NCI-H146 (cell line): ENCODE measurements around the gene BCL2L1.
"Not testable (repeated sequence)": the region's sequence is repeated elsewhere in the genome, so short reads cannot be mapped to it uniquely, and the experiment has no call there.

ENCODE experiments used
- DNase-seq: peaks from one replicate; lab custom pipeline; 2025; lab: John Stamatoyannopoulos, UW

The BCL2L1 gene

DNA sequence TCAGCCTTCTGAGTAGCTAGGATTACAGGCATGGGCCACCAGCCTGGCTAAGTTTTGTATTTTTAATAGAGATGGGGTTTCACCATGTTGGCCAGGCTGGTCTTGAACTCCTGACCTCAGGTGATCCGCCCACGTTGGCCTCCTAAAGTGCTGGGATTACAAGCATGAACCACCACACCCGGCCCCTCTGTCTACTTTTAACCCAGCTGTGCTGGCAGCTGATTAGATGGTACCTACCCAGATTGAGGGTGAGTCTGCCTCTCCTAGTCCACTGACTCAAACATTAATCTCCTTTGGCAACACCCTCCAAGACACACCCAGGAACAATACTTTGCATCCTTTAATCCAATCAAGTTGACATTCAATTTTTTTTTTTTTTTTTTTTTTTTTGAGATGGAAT, 74.6 kb downstream of the BCL2L1 start:
- DNase-seq = not testable (repeated sequence)

DNA sequence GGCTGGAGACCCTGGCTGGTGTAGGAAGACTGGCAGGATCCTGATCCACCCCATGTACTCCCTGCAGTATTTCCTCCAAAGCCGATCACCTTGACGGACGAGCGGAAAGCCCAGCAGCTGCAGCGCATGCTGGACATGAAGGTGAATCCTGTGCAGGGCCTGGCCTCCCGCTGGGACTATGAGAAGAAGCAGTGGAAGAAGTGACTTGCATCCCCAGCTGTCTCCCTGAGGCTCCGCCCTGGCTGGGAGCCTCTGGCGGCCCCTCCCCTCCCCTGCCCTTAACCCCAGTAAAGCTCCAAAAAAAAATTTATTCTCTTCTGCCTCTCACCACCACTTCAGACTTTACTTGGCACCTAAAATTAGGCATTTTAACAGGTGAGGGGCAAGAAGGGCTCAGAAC, 78.0 kb downstream of the BCL2L1 start:
- DNase-seq = peak; percentile 84

DNA sequence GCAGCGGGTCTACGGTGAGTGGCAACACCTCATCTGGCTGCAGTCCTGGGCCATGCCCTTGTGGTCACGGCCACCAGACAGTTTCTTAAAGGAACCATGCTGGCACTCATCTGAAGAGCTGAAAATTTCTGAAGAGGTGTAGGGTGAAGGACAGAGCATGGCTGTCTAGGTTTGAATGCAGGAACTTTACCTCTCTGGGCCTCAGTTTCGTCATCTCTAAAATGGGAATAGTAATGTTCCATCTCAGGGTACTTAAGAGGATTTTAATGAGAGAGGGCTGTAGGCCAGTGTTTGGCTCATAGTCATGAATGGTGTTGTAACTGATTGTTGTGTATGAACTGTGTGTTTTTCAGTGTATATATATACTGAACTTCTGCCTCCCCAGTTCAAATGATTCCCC, 79.1 kb downstream of the BCL2L1 start:
- no peak for DNase-seq

DNA sequence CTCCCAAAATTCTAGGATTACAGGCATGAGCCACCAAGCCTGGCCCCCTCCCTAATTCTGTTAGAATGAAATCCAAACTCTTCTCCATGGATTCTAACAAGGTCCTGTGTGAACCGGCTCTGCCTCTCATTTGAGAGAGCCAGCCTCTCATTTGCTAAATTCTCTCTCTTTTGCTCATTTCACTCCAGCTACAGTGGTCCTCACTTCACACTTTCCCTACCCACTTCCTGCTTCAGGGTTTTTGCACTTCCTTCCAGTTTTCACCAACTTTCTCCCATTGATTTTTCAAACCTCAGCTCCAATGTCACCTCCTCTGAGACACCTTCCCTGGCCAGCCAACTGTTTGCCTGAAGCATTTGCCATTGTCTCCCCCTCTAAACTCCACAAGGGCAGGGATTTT, 79.8 kb downstream of the BCL2L1 start:
- DNase-seq = no peak

DNA sequence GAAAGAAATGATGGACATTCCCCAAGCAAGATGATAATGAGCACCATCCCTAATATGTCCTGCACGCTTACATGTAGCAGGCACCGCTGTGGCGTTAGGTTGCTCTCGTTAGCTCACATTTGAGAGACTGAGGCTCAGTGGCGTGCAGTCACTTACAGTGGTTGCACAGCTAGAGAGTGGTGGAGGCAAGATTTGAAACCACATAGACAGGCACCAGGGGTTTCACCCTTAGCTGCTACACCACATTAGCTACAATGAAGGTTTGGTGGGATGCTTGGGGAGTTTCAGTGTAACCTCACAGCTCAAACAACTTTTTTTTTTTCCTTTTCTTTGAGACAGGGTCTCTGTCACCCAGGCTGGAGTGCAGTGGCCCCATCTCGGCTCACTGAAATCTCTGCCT, 81.3 kb downstream of the BCL2L1 start:
- no peak for DNase-seq

DNA sequence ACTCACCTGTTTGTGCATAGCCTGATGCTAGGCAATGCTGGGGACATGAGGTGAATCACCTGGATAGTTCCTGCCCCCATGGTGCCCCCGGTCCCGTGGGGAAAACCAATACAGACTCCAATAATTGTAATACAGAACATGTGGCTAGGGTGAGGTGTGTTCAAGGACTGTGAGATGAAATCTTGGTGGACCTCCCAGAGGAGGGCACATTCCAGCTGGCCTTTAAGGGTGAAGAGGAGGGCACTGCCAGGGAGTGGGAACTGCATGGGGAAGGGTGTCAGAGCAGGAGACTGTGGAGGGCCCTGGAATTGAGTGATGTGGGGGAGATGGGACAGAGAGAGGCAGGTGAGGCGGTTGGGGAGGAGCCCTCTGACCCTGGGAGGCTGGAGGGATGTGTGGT, 82.4 kb downstream of the BCL2L1 start:
- DNase-seq = no peak

DNA sequence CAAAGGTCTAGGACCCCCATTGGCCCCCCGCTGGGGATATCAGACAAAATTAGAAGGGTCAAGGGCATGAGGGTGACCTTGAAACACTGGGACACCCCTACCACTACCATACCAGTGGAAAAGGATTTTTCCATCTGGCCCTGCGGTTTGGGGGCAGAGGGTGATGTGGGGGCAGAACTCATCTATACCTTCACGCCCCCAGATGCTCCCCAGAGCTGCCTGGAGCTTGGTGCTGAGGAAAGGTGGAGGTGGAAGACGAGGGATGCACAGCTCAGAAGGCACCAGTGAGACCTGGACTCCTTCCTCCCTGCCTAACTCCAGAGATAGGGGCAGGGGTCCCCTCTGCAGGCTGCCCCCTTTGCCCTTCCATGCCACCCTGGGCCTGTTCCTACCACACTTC, 83.9 kb downstream of the BCL2L1 start:
- DNase-seq = no peak

DNA sequence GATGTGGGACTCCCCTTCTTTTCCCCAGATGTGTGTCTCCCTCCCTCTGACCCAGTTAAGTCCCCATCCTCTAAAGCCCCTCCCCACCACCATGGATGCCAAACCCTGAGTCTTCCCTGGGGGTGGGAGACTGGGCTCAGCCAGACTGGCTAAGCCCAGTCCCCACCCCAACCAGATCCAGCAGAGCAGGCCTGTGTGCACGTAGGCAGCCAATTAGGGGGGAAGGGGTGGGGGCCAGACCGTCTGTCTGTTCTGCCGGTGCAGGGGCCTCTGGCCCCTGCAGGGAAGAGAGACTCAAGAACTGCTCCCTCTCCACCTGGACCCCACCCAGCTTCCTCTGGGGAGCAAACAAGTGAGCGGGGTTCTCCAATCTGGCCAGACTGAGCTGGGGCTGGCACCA, 84.4 kb downstream of the BCL2L1 start:
- no peak for DNase-seq

DNA sequence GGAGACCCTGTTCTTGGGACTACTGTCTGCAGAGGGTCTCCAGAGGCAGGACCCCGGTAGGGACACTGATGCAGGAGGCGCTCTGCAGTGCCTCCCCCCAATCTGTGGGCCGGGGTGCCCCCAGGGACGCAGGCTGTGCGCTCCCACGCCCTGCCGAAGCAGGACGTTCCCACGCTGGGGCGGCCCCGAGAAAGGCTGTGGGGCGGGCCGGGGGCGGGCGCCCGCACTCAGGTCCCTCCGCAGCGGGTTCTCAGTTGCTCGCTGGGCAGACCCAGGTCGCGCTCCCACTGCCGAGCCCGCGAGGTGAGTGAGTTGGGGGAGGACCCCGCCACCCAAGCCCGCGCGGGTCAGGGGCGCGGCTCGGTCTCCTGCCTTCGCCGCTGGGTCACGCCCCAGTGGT, 85.0 kb downstream of the BCL2L1 start, which contains the start of gene COX4I2:
TSS of gene COX4I2 (plus strand) at position 253 of the 400 bp plus-strand sequence. CDS start 1,106 bp downstream, outside the sequence.
- no peak for DNase-seq

DNA sequence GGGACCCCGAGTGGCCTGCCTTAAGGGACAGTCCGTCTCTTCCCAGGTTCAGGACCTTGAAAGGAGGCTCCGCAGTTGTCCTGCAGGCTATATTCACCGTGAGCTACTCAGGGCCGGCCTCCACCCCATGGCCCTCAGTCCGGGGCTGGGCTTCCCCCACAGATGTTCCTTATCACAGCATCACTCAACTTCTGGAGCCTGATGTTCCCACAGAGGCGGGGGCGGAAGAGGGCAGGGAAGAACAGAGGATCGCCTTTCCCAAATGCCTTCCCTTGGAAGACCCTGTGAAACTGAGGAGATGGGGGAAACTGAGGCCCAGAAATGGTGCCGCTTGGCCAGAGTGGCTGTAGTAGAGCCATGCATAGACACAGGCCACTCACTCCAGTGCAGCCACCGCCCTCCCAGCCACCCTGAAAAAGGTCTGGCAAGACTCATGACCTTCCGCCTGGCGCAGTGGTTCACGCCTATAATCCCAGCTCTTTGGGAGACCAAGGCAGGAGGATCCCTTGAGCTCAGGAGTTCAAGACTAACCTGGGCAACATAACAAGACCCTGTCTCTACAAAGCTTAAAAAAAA, 89.2 kb downstream of the BCL2L1 start:
- no peak for DNase-seq

DNA sequence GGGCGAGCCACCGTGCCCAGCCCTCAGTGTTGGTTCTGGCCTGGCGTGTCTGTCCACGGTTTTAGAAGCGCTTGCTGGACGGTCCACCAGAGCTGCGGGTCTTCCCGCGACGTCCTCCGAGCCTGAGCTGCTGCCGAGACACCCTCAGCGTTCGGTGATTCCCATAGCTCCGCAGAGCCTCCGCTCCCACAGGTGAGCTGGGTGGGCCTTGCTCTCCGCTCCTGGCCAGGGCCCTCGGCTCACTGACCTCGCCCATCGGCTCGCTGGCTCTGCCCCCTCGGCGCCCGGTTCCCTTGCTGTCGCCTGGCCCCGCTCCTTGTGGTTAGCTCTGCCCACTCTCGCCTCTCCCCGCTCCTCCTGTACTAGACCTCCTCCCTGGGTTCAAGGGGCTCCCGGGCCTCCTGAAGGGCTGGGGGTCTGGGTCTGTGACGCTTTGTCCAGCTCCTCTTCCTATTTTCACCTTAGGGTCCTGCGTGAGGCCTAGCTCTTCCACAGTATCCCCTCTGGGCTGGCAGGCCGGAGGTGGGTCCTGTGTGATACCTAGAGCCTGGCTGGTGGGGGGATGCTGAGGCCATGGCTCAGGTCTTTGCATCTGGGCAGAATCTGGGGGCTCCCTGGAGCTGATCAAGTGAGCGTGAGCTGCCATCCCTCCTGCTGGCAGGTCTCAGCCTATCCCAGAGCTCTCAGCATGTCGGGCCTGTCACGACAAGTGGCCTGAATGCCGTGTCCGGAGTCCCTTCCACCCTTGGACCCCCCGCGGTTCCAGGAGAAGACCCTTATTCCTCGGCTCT, 89.9 kb downstream of the BCL2L1 start:
- DNase-seq = no peak

DNA sequence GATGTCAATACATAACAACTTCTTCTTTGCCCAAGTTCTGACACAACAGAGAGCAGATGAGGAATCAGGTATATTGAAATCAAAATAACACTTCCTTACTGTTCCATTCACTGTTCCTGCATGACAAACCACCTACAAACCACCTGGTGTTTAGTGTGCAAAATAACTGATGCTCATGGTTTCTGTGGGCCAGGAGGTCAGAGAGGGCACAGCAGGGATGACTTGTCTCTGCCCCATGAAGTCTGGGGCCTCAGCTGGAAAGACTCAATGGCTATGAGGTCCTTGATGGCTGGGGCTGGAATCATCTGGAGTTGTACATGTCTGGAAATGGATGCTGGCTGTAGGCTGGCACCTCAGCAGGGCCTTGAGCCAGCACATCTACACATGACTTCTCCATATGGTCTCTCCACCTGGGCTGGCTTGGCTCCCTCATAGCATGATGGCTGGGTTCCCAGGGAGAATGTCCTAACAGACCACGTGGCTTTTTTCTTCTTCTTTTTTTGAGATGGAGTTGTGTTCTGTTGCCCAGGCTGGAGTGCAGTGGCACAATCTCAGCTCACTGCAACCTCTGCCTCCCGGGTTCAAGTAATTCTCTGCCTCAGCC, 92.4 kb downstream of the BCL2L1 start:
- DNase-seq = no peak

DNA sequence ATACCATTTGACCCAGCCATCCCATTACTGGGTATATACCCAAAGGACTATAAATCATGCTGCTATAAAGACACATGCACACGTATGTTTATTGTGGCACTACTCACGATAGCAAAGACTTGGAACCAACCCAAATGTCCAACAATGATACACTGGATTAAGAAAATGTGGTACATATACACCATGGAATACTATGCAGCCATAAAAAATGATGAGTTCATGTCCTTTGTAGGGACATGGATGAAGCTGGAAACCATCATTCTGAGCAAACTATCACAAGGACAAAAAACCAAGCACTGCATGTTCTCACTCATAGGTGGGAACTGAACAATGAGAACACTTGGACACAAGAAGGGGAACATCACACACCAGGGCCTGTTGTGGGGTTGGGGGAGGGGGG, 94.6 kb downstream of the BCL2L1 start:
- DNase-seq = not testable (repeated sequence)

DNA sequence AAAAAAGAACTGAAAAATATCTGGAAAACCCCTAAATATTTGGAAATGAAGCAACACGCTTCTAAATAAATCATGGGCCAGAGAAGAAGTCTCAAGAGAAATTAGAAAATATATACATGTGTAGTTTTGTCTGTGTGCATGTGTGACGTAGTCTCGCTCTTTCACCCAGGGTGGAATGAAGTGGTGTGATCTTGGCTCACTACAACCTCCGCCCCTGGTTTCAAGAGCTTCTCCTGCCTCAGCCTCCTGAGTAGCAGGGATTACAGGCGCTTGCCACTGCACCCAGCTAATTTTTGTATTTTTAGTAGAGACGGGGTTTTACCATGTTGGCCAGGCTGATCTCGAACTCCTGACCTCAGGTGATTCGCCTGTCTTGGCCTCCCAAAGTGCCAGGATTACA, 96.1 kb downstream of the BCL2L1 start:
- not testable (repeated sequence) for DNase-seq

DNA sequence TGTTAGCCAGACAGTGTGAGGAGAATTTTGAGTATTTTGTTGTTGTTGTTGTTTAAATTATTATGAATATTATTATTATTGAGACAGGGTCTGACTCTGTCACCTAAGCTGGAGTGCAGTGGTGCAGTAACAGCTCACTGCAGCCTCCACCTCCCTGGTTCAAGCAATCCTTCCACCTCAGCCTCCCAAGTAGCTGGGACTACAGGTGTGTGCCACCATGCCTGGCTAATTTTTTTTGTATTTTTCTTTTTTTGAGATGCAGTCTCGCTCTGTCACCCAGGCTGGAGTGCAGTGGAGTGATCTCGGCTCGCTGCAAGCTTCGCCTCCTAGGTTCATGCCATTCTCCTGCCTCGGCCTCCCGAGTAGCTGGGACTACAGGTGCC, 99.6 kb downstream of the BCL2L1 start:
- DNase-seq = not testable (repeated sequence)

DNA sequence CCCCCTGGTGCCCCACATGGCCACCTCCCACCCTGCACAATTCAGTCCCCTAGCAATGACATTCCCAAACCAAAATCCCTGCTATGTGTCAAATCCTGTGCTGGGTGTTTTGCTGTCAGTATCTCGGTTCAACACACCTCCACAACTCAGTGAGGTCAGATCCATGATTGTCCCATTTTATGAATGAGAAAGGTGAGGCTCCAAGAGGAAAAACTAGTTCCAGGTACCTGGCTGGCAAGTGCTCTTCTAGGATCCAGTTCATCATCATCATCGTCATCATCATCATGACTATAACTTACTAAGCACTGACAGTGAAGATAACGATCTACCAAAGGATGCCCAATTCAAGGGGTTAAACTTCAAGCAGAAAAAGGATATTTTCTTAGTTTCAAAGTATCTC, 102.4 kb downstream of the BCL2L1 start:
- no peak for DNase-seq

DNA sequence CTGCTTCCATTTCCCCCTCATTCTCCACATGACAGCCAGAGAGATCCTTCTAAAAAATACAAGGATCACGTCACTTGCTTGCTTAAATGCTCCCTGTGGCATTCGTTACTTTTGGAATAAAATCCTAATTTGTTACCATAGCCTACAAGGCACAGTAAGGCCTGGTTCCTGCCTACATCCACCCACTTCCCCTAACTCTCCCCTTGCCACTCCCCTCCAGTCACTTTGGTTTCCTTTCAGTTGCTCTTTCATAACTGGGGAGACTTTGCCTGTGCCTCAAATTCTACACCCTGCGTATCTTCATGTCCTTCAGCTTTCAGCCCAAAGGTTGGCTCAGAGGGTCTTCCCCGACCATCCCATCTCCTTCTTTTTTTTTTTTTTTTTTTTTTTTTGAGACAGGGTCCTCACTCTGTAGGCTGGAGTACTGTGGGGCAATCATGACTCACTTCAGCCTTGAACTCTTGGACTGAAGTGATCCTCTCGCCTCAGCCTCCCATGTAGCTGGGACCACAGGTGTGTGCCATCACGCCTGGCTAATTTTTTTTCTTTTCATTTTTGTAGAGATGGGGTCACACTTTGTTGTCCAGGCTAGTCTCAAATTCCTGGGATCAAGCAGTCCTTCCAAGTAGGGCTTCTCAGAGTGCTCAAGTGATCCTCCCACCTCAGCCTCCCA, 105.1 kb downstream of the BCL2L1 start:
- DNase-seq = no peak

DNA sequence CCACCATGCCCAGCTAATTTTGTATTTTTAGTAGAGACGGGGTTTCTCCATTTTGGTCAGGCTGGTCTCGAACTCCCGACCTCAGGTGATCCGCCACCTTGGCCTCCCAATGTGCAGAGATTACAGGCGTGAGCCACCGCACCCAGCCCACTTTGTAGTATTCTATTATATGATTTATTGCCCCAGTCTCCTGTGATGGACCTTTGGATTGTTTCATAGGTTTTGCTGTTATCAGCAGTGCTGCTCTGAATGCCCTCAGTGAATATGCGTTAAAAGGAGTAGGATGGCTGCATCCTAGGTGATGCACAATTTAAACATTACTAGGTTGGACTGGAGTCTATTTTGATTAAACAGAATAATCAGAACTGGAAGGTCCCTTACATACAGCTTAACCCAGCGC, 107.3 kb downstream of the BCL2L1 start:
- no peak for DNase-seq
